ENCODE results near the gene ACAP3.

The ACAP3 gene

DNA sequence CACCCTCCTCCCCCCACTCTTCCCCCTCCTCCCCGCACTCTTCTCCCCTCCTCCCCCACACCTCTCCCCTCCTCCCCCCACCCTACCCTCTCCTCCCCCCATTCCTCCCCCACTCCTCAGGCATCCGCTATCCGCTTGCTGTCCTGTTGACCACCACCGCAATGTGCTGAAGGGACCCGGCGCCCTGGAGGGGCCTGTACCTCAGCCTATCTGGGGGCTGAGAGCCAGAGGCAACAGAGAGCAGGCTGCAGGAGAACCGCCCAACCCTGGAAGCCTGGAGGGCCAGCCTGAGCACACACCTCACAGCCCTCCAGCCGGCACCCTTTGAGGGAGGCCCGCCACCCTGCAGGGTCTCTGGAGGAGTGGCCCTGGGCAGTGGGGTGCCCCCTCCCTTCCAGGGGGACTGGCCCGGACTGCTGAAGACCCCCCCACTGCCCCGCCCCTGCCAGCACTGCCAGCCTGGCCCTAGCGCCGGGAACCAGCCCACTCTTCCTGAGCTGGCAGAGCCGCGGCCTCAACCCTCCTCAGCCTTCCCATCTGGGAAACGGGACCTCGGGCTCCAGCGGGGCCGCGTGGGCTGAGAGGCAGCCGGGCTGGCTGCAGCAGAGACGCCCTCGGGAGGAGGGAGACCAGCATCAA lies 62.4 kb downstream of the ACAP3 start:
- TF ChIP-seq, protein P1, sequence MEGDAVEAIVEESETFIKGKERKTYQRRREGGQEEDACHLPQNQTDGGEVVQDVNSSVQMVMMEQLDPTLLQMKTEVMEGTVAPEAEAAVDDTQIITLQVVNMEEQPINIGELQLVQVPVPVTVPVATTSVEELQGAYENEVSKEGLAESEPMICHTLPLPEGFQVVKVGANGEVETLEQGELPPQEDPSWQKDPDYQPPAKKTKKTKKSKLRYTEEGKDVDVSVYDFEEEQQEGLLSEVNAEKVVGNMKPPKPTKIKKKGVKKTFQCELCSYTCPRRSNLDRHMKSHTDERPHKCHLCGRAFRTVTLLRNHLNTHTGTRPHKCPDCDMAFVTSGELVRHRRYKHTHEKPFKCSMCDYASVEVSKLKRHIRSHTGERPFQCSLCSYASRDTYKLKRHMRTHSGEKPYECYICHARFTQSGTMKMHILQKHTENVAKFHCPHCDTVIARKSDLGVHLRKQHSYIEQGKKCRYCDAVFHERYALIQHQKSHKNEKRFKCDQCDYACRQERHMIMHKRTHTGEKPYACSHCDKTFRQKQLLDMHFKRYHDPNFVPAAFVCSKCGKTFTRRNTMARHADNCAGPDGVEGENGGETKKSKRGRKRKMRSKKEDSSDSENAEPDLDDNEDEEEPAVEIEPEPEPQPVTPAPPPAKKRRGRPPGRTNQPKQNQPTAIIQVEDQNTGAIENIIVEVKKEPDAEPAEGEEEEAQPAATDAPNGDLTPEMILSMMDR (conservative IDR thresholded peaks at IDR 0.05; ENCODE audit: control insufficient read depth, insufficient read depth, low read depth, low read length), result no peak
- no peak for DNase-seq (ENCODE audit: low read depth)
- no peak overlapping the region for H3K4me3 ChIP-seq (ENCODE audit: control insufficient read depth, low read depth, low read length)

DNA sequence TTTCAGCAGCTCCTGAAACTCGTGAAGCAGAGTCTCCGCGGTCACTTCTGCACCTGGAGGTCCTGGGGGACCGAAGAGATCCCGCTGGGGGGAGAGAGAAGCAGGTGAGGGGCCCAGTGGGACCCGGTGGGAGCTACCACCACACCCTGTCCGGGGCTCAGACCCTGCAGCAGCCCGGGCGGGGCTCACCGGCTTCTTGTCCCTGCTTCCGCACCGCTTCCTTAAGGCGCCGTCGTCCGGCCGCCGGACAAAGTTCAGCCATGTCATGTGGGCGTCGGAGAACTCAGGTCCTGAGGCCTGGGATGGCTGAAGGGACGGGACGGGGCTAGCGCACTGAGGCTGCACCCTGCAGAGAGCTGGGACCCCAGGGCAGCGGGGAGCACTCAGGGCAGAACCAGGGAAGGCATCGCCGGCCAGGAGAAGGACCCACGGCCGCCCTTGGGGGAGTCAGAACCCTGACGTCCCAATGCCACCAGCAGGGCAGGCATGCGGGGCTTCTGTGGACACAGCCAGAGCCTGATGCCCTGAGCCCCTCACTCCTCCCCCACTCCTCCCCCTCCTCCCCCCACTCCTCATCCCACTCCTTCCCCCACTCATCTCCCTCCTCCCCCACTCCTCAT lies 63.4 kb downstream of the ACAP3 start:
- H3K4me3 ChIP-seq (ENCODE audit: control insufficient read depth, low read depth, low read length), result no peak overlapping the region
- no peak for DNase-seq (ENCODE audit: low read depth)
- TF ChIP-seq, protein P1 (conservative IDR thresholded peaks at IDR 0.05; ENCODE audit: control insufficient read depth, insufficient read depth, low read depth, low read length), result no peak

DNA sequence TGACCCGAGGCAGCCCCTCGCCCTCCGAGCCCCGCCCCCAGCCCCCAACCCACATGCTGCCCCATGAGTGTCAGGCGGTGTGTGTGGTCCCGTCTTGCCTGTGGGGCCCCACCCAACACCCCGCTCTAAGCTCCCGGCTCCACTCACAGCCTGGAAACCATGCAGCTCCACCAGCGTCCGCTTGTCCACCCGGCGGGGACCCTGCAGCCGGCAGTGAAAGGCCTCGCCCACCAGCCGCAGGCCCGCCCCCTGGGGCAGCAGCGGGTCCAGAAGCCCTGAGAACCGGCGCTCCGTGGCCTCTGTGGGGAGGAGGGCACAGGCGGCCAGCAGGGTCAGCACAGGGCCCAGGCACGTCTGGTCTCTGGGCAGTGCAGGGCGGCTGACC lies 63.9 kb downstream of the ACAP3 start:
- no peak overlapping the region for H3K4me3 ChIP-seq (ENCODE audit: control insufficient read depth, low read depth, low read length)
- DNase-seq (ENCODE audit: low read depth), result no peak
- TF ChIP-seq, protein P1 (conservative IDR thresholded peaks at IDR 0.05; ENCODE audit: control insufficient read depth, insufficient read depth, low read depth, low read length), result no peak

DNA sequence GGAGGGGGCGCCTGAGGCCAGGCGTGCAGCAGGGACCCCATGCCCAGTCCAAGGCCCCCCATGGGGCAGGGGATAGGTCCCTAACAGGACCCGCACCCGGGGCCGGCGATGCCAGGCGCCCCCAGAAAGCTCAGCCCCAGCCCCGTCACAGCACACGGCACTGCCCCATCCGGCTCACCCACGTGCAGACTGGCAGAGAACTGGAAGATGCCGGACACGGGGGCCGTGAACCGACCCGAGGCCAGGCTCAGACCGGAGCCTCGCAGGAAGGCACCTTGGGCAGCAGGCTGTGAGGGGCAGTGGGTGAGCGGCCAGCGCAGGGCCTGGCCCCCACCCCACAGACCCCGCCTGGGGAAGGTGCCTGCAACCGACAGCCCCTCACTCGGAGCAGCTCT lies 64.5 kb downstream of the ACAP3 start:
- no peak overlapping the region for H3K4me3 ChIP-seq (ENCODE audit: control insufficient read depth, low read depth, low read length)
- TF ChIP-seq, protein P1 (conservative IDR thresholded peaks at IDR 0.05; ENCODE audit: control insufficient read depth, insufficient read depth, low read depth, low read length), result no peak
- DNase-seq (ENCODE audit: low read depth), result no peak

DNA sequence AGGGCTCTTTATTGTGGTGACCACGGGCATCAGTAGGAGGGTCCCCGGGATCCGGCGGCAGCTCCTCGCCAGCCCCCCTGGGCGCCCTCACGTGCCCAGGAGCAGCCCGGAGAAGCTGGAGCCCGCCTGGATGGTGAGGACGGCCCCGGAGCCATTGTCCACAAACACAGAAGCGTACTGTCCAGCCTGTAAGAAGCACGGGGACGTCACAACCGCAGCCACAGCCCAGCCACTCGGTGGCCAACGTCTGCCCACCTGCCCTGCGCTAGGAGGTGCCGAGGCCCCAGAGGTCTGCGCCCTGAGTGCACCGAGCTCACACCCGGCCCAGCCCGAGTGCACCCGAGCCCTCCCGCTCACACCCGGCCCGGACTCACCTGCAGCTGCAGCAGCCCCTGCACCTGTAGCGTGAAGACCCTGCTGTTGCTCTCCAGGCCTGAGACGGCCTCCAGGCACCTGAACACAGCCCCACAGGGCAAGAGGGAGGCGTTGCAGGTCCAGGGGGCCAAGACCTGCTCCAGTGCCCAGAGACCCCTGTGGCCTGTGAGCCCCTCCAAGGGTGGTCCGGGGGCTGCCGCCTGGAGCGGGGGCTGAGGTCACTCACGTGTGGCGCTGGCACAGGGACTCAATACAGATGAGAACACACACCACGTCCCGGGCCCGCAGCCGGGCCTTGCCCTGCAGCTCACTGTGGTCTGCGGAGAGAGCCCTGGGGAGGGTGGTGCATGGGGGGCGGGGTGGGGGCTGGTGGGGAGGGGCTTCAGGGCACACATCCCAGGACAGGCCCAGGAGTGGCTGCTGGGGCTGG lies 65.1 kb downstream of the ACAP3 start:
- no peak for DNase-seq (ENCODE audit: low read depth)
- TF ChIP-seq, protein P1 (conservative IDR thresholded peaks at IDR 0.05; ENCODE audit: control insufficient read depth, insufficient read depth, low read depth, low read length), result no peak
- H3K4me3 ChIP-seq (ENCODE audit: control insufficient read depth, low read depth, low read length), result no peak overlapping the region
